Breast epithelium (tissue), 4 donors: ENCODE results near the gene FOXC1. TPM values are rescaled to one million over a fixed set of nuclear protein-coding genes. Genes with fewer than 3 reads are reported as not detected.

ENCODE experiments used
- DNase-seq, 2 donors: peaks; one replicate each; pipeline ENCODE4 v3.0.0-alpha.2; 2019; ENCODE audit warnings: low spot score in 2 of 2
- H3K27ac ChIP-seq, 2 donors: fragments of 200-600 bp; sonication (generic) in 1 of 2; one replicate each; pipeline ENCODE4 v1.5.1; 2016 to 2019; ENCODE audit warnings: mild to moderate bottlenecking in 1 of 2
- H3K27me3 ChIP-seq, 2 donors: fragments of 200-600 bp; sonication (generic) in 1 of 2; one replicate each; pipeline versions ENCODE4 v1.5.1 to v1.6.0; 2017 to 2019; ENCODE audit warnings: control low read depth in 1 of 2, mild to moderate bottlenecking in 1 of 2
- H3K36me3 ChIP-seq: fragments of 200-600 bp; one replicate; pipeline ENCODE4 v1.5.1; 2019
- H3K4me1 ChIP-seq, 2 donors: fragments of 200-600 bp; sonication (generic); one replicate each; pipeline ENCODE4 v1.5.1; 2016 to 2019; ENCODE audit warnings: control low read depth in 1 of 2
- H3K4me3 ChIP-seq, 3 donors: fragments of 200-600 bp; sonication (generic); 1 replicate in 2 of 3; 2 replicates in 1 of 3; pipeline ENCODE4 v1.5.1; 2016 to 2019; ENCODE audit warnings: mild to moderate bottlenecking in 3 of 3, moderate library complexity in 2 of 3
- H3K9me3 ChIP-seq, 2 donors: fragments of 200-600 bp; sonication (generic) in 1 of 2; one replicate each; pipeline ENCODE4 v1.5.1; 2016 to 2019; ENCODE audit warnings: control low read depth in 1 of 2
- CTCF ChIP-seq, 3 donors: fragments of 450-650 bp; IDR thresholded peaks; one replicate each; pipeline ENCODE4 v1.5.1; 2016 to 2017; ENCODE audit warnings: antibody characterized with exemption in 3 of 3, mild to moderate bottlenecking in 3 of 3, moderate library complexity in 3 of 3
- POLR2A ChIP-seq: fragments of 450-650 bp; IDR thresholded peaks from one replicate; pipeline ENCODE4 v1.6.1; 2016; ENCODE audit warnings: antibody characterized with exemption, mild to moderate bottlenecking, moderate library complexity
- POLR2AphosphoS5 ChIP-seq, 3 donors: sonication (generic); formaldehyde crosslinking; IDR thresholded peaks; one replicate each; pipeline ENCODE4 v1.6.1; 2017; ENCODE audit warnings: antibody characterized with exemption in 3 of 3
- intact Hi-C: fragments of 100-400 bp; cut with DNase I; formaldehyde crosslinking; loops from one replicate; pipeline ENCODE4 v1.15.1; 2023; ENCODE audit warnings: low total_unique reads
- total RNA-seq, 3 donors: library from RNA; depleted of rRNA; stranded (reverse); fragments of >200 nt; gene quantifications; one replicate each; pipeline ENCODE4 v1.1.0, GENCODE V29; 2016

FOXC1 gene
- total RNA-seq, 3 donors from 2014 or later, result 3.7 to 13.2 (median 7.5) TPM

GRCh38 chr6:1654054-1654453 lies 44.3 kb downstream of the FOXC1 start:
- Histone ChIP-seq H3K4me3 (no peak overlapping the region), H3K9me3 (no peaks in the 10 kb centered on the region), H3K4me1 (no peaks in the 10 kb centered on the region), H3K27me3 (no peaks in the 10 kb centered on the region), H3K27ac (no peak overlapping the region), H3K36me3 (no peaks in the 10 kb centered on the region)
- intact Hi-C loops, result no loop called here
- TF ChIP-seq POLR2A (no peak), CTCF (IDR thresholded peaks at IDR 0.05) (no peak), POLR2AphosphoS5 (IDR thresholded peaks at IDR 0.05) (no peak)
- no peak for DNase-seq

GRCh38 chr6:1657116-1657770 lies 47.5 kb downstream of the FOXC1 start:
- H3K4me1 ChIP-seq, result no peaks in the 10 kb centered on the region
- DNase-seq, result no peak
- intact Hi-C loops, result no loop called here
- H3K36me3 ChIP-seq, result no peaks in the 10 kb centered on the region
- no peaks in the 10 kb centered on the region for H3K9me3 ChIP-seq
- H3K4me3 ChIP-seq, result no peak overlapping the region
- TF ChIP-seq POLR2AphosphoS5 (IDR thresholded peaks at IDR 0.05) (no peak), CTCF (IDR thresholded peaks at IDR 0.05) (no peak), POLR2A (no peak)
- no peaks in the 10 kb centered on the region for H3K27me3 ChIP-seq
- H3K27ac ChIP-seq, result no peak overlapping the region

DNA sequence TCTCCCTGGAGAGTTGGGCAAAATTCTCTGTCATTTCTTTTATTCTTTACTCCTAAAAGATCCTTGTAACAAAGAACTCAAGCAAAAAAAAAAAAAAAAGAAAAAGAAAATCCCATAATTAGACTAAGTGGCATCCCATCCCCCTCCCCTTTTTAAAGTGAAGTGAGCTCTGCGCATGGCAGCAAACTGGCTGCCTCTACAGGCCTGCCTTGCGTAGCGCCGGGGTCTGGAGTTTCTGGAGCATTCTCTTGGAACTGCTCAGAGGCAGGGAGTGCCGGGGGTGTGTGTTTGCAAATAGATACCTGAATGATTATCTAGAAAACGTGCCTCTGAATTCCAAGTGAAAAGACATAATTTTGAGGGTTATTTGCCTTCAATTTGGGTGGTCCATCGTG lies 48.1 kb downstream of the FOXC1 start:
- no peak overlapping the region for H3K27ac ChIP-seq
- intact Hi-C loops, result no loop called here
- H3K4me1 ChIP-seq, result no peaks in the 10 kb centered on the region
- no peak for DNase-seq
- TF ChIP-seq POLR2A (no peak), POLR2AphosphoS5 (IDR thresholded peaks at IDR 0.05) (no peak), CTCF (IDR thresholded peaks at IDR 0.05) (no peak)
- H3K36me3 ChIP-seq, result no peaks in the 10 kb centered on the region
- H3K27me3 ChIP-seq, result no peaks in the 10 kb centered on the region
- no peak overlapping the region for H3K4me3 ChIP-seq
- H3K9me3 ChIP-seq, result no peaks in the 10 kb centered on the region

DNA sequence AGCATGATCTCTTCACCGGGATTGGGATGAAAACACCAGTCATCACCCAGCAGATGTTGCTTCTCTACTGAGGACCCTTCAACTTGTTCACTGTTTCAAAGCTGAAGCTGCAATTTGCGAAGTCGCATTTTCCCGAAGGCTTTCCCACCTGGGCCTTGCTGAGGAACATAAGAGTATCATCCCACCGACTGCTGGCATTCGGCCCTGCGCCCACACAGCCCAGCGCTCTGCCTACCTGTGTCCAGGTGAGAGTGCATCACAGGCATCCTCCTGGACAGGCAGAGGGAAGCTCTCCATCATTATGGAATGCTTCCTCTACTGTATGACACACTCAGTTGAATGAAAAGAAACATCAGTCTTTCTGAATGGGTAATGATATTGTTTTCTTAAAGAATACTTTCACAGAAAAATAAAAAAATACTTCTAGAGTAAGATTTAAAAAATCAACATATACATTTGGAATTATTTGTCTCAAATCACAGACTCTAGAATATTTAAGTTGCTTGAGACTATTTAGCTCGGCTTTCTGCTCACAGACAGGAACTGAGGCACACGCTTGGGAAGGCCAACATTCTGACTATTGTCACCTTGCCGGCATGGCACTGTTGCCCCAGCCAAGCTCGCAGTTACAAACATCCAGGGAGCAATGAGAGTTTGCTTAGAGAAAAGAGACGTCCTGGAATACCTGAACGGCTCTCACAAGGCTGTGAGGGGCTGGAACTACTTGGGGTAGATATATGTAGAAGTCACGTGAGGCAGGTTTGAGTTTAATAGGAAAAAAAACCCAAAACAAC lies 48.7 kb downstream of the FOXC1 start:
- no peak for DNase-seq
- H3K4me1 ChIP-seq, result no peaks in the 10 kb centered on the region
- no peak for TF ChIP-seq CTCF (IDR thresholded peaks at IDR 0.05)
- no peak for TF ChIP-seq POLR2AphosphoS5 (IDR thresholded peaks at IDR 0.05)
- no peak for TF ChIP-seq POLR2A

GRCh38 chr6:1659816-1660215 lies 50.1 kb downstream of the FOXC1 start:
- H3K27me3 ChIP-seq, result no peaks in the 10 kb centered on the region
- intact Hi-C loops, result no loop called here

More for the DNA sequence above, 48.7 kb downstream of the FOXC1 start:
- H3K9me3 ChIP-seq, result no peaks in the 10 kb centered on the region
- no peak overlapping the region for H3K27ac ChIP-seq
- H3K36me3 ChIP-seq, result no peaks in the 10 kb centered on the region
- no peak overlapping the region for H3K4me3 ChIP-seq
- no peaks in the 10 kb centered on the region for H3K27me3 ChIP-seq
- intact Hi-C loops, result no loop called here

More at GRCh38 chr6:1659816-1660215, 50.1 kb downstream of the FOXC1 start:
- no peak for DNase-seq
- H3K9me3 ChIP-seq, result no peaks in the 10 kb centered on the region
- H3K27ac ChIP-seq, result no peak overlapping the region
- no peak overlapping the region for H3K4me3 ChIP-seq
- no peak for TF ChIP-seq CTCF (IDR thresholded peaks at IDR 0.05)
- TF ChIP-seq POLR2A, result no peak
- TF ChIP-seq POLR2AphosphoS5 (IDR thresholded peaks at IDR 0.05), result no peak
- H3K36me3 ChIP-seq, result no peaks in the 10 kb centered on the region
- no peaks in the 10 kb centered on the region for H3K4me1 ChIP-seq
